ENCODE data around the gene UNC5C. TPM values are rescaled to one million over a fixed set of nuclear protein-coding genes. Genes with fewer than 3 reads are reported as not detected.

UNC5C gene
- total RNA-seq, 2 experiments from 2014 or later = not detected

- Histone ChIP-seq H2AFZ (ENCODE audit: low read length) (no peak overlapping the region), H3K79me2 (ENCODE audit: insufficient read depth, low read depth, low read length) (no peaks in the 10 kb centered on the region), H3K4me2 (ENCODE audit: low read length) (no peak overlapping the region), H3K4me3 (ENCODE audit: low read depth, low read length, poor library complexity, severe bottlenecking) (no peak overlapping the region), H3K36me3 (ENCODE audit: insufficient read depth, low read length) (no peaks in the 10 kb centered on the region), H3K4me1 (ENCODE audit: insufficient read depth, low read length, poor library complexity, severe bottlenecking) (no peaks in the 10 kb centered on the region), H3K9me2 (ENCODE audit: insufficient read depth, low read length) (no peaks in the 10 kb centered on the region), H3K27ac (ENCODE audit: low read depth, low read length, poor library complexity, severe bottlenecking) (no peak overlapping the region), H3K9me3 (ENCODE audit: low read length) (no peaks in the 10 kb centered on the region), H4K20me1 (ENCODE audit: insufficient read depth, low read length) (no peaks in the 10 kb centered on the region)
- intact Hi-C loops (cut with micrococcal nuclease; ENCODE audit: unreplicated experiment) = no loop called here
- ChIA-PET CTCF (ENCODE audit: unreplicated experiment) (no interaction called here), POLR2A (no interaction called here)
- BruUV-seq (replicated peaks) = no TSS peak
- DNase-seq (ENCODE audit: low spot score) = no peak
- TF ChIP-seq, protein P1, sequence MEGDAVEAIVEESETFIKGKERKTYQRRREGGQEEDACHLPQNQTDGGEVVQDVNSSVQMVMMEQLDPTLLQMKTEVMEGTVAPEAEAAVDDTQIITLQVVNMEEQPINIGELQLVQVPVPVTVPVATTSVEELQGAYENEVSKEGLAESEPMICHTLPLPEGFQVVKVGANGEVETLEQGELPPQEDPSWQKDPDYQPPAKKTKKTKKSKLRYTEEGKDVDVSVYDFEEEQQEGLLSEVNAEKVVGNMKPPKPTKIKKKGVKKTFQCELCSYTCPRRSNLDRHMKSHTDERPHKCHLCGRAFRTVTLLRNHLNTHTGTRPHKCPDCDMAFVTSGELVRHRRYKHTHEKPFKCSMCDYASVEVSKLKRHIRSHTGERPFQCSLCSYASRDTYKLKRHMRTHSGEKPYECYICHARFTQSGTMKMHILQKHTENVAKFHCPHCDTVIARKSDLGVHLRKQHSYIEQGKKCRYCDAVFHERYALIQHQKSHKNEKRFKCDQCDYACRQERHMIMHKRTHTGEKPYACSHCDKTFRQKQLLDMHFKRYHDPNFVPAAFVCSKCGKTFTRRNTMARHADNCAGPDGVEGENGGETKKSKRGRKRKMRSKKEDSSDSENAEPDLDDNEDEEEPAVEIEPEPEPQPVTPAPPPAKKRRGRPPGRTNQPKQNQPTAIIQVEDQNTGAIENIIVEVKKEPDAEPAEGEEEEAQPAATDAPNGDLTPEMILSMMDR (conservative IDR thresholded peaks at IDR 0.05; ENCODE audit: low read length) = no peak
- TF ChIP-seq EZH2phosphoT487 (IDR thresholded peaks at IDR 0.05; ENCODE audit: borderline replicate concordance, low read depth, low read length) = no peak
These were observed 49.5 kb downstream of the UNC5C start for GRCh38 chr4:95499291-95499696.

DNA sequence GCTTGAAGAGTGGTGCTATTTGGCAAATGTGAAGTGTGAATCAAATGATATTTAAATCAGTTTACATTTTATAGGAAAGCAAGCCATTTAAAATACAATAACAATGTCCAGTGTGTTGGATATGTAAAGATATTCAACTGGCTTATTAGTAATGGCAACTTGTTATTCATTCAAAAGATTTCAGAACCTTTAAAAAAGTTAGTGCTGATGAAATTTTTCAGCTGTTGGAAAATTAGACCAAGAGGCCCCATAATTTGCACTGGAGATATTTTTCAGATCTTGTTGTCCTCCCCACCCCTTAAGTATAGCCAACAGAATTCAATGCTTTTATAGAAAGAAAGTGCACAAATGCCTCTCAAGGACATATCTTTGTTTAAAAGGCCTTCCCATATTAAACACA is 54.6 kb downstream of the UNC5C start:
- BruUV-seq (replicated peaks) = no TSS peak
- intact Hi-C loops (cut with micrococcal nuclease; ENCODE audit: unreplicated experiment) = no loop called here
- no peaks in the 10 kb centered on the region for H3K4me1 ChIP-seq (ENCODE audit: insufficient read depth, low read length, poor library complexity, severe bottlenecking)
- no peak for TF ChIP-seq EZH2phosphoT487 (IDR thresholded peaks at IDR 0.05; ENCODE audit: borderline replicate concordance, low read depth, low read length)
- TF ChIP-seq, protein P1 (conservative IDR thresholded peaks at IDR 0.05; ENCODE audit: low read length) = no peak
- no peaks in the 10 kb centered on the region for H3K9me2 ChIP-seq (ENCODE audit: insufficient read depth, low read length)
- H3K27ac ChIP-seq (ENCODE audit: low read depth, low read length, poor library complexity, severe bottlenecking) = no peak overlapping the region
- no peak for DNase-seq (ENCODE audit: low spot score)
- H3K9me3 ChIP-seq (ENCODE audit: low read length) = no peaks in the 10 kb centered on the region
- no peaks in the 10 kb centered on the region for H3K79me2 ChIP-seq (ENCODE audit: insufficient read depth, low read depth, low read length)
- H4K20me1 ChIP-seq (ENCODE audit: insufficient read depth, low read length) = no peaks in the 10 kb centered on the region
- no peaks in the 10 kb centered on the region for H3K36me3 ChIP-seq (ENCODE audit: insufficient read depth, low read length)
- no peak overlapping the region for H3K4me3 ChIP-seq (ENCODE audit: low read depth, low read length, poor library complexity, severe bottlenecking)
- no peak overlapping the region for H2AFZ ChIP-seq (ENCODE audit: low read length)
- ChIA-PET CTCF (ENCODE audit: unreplicated experiment) (no interaction called here), POLR2A (interaction anchor here (0.6 kb wide), 1 partner anchor 256 kb away, joined by 3 read pairs; no protein-coding TSS in a partner anchor)
- no peak overlapping the region for H3K4me2 ChIP-seq (ENCODE audit: low read length)

- H3K4me1 ChIP-seq (ENCODE audit: insufficient read depth, low read length, poor library complexity, severe bottlenecking) = no peaks in the 10 kb centered on the region
- H3K4me3 ChIP-seq (ENCODE audit: low read depth, low read length, poor library complexity, severe bottlenecking) = no peak overlapping the region
- DNase-seq (ENCODE audit: low spot score) = no peak
- H3K4me2 ChIP-seq (ENCODE audit: low read length) = no peak overlapping the region
- H3K36me3 ChIP-seq (ENCODE audit: insufficient read depth, low read length) = no peaks in the 10 kb centered on the region
- intact Hi-C loops (cut with micrococcal nuclease; ENCODE audit: unreplicated experiment) = no loop called here
- BruUV-seq (replicated peaks) = no TSS peak
- TF ChIP-seq, protein P1 (conservative IDR thresholded peaks at IDR 0.05; ENCODE audit: low read length) = no peak
- no peak for TF ChIP-seq EZH2phosphoT487 (IDR thresholded peaks at IDR 0.05; ENCODE audit: borderline replicate concordance, low read depth, low read length)
- POLR2A ChIA-PET = no interaction called here
- no peaks in the 10 kb centered on the region for H3K79me2 ChIP-seq (ENCODE audit: insufficient read depth, low read depth, low read length)
- no peaks in the 10 kb centered on the region for H4K20me1 ChIP-seq (ENCODE audit: insufficient read depth, low read length)
- no peak overlapping the region for H2AFZ ChIP-seq (ENCODE audit: low read length)
- H3K9me3 ChIP-seq (ENCODE audit: low read length) = no peaks in the 10 kb centered on the region
- no peaks in the 10 kb centered on the region for H3K9me2 ChIP-seq (ENCODE audit: insufficient read depth, low read length)
- CTCF ChIA-PET (ENCODE audit: unreplicated experiment) = no interaction called here
- no peak overlapping the region for H3K27ac ChIP-seq (ENCODE audit: low read depth, low read length, poor library complexity, severe bottlenecking)
These were observed 70.1 kb downstream of the UNC5C start for GRCh38 chr4:95478679-95479078.
